GM12875 (cell line): ENCODE results near the gene MRPL19.
"Not testable (repeated sequence)": the region's sequence is repeated elsewhere in the genome, so short reads cannot be mapped to it uniquely, and the experiment has no call there.

Source experiments
- H3K4me3 ChIP-seq: one replicate; pipeline ENCODE4 v1.5.1; 2011; ENCODE audit warnings: low read depth, low read length, control low read depth
- TF ChIP-seq, protein P1 (sequence below): IDR thresholded peaks from 2 replicates; pipeline ENCODE4 v1.5.1; 2011; ENCODE audit warnings: low read depth, mild to moderate bottlenecking, control low read depth, inconsistent platforms, low read length, moderate library complexity, borderline replicate concordance; ENCODE audit not compliant: insufficient read depth

Gene MRPL19

DNA sequence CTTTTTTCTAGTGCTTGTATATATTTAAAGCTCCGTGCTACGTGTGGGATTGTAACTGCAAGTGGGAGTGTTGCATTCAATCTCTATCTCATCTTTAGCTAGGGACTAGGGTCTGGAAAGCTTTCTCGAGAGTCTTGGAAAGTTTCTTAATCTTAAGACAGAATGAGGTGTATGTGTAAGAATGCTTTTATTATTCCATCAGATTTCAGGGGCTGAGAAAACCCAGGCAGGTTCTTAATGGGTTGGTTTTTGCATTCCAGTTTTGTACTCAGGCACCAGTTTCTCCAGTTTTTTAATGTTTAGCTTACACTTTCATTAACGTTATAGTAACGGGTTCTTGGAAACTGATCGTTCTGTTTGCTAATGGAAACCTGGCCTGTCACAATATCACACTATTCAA is 20.3 kb downstream of the MRPL19 start:
- TF ChIP-seq, protein P1, sequence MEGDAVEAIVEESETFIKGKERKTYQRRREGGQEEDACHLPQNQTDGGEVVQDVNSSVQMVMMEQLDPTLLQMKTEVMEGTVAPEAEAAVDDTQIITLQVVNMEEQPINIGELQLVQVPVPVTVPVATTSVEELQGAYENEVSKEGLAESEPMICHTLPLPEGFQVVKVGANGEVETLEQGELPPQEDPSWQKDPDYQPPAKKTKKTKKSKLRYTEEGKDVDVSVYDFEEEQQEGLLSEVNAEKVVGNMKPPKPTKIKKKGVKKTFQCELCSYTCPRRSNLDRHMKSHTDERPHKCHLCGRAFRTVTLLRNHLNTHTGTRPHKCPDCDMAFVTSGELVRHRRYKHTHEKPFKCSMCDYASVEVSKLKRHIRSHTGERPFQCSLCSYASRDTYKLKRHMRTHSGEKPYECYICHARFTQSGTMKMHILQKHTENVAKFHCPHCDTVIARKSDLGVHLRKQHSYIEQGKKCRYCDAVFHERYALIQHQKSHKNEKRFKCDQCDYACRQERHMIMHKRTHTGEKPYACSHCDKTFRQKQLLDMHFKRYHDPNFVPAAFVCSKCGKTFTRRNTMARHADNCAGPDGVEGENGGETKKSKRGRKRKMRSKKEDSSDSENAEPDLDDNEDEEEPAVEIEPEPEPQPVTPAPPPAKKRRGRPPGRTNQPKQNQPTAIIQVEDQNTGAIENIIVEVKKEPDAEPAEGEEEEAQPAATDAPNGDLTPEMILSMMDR, result no peak
- H3K4me3 ChIP-seq, result no peak overlapping the region

DNA sequence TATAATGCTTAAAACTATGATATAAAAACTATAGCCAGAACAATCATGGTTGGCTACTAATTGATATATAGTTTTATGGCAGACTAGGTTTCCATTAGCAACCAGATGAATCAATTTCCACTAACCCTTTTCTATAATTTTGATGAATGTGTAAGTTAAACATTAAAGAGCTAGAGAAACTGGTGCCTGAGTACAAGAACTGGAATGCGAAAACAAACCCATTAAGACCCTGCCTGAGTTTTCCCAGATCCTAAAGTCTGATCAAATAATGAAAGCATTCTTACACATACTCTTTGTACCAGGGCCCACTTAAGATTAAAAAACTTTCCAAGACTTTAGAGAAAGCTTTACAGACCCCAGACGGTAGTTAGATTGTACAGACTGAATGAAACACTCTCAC is 21.3 kb downstream of the MRPL19 start:
- TF ChIP-seq, protein P1, result no peak
- no peak overlapping the region for H3K4me3 ChIP-seq

DNA sequence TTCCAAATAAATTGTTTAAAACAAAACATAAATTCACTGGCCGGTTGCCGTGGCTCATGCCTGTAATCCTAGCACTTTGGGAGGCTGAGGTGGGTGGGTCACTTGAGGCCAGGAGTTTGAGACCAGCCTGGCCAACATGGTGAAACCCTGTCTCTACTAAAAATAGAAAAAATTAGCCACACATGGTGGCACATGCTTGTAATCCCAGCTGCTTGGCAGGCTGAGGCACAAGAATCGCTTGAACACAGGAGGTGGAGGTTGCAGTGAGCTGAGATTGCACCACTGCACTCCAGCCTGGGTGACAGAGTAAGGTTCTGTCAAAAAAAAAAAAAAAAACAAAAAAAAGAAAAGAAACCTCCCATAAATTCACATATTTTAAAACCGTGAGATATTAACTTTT is 28.8 kb downstream of the MRPL19 start:
- H3K4me3 ChIP-seq, result not testable (repeated sequence)

DNA sequence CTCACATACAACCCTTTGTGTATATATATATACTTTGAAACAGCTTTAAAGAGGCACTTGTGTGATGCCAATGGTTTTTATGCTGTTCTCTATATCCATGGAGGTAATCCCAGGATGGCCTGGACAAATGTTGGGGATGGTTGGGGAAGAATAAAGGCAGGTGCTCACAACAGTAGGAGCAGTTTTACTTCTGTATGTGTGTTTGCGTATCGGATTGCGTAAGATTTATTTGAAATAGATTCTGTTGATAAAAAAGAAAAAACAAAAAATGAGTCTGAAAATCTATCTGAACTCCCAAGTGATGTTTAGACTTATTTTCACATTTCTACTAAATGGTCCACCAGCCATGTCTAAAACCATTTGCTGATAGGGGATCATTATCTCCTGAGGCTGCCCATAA is 29.3 kb downstream of the MRPL19 start:
- H3K4me3 ChIP-seq, result no peak overlapping the region
- TF ChIP-seq, protein P1, result no peak

DNA sequence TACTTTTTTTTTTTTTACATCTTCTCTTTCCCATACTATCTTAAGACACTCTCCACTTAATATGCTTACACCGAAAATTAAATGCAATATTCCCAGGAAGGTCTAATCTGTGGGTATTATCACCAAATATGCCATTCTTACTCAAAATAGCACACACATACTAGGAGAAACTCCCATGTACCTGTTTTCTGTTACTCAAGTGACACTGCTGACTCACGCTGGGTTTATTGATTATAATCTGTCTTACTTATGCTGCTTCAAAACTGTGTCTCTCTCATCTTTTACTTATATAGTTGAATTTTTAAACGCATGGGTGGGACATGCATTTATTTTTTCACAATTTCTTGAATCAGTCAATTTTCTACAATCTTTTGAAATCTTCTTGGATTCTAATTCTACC is 29.9 kb downstream of the MRPL19 start:
- TF ChIP-seq, protein P1, result no peak
- H3K4me3 ChIP-seq, result no peak overlapping the region

DNA sequence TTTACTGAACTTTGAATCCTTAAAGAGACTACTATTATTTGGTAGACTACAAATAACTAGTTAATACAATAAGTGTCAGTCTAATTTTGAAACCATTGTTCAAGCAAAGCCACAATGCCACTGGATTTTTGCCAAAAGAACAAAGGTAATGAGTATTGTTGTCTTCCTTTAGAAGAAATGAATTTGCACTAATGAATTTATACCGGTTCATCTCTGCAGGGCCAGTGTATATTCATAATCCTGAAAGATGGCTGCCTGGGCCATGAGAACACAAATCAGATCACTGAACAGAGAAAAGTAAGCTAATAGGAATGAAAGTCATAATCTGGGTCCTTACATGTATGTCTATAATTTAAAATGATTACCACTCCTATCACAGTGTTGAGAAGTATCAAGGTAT is 33.0 kb downstream of the MRPL19 start:
- H3K4me3 ChIP-seq, result no peak overlapping the region
- TF ChIP-seq, protein P1, result no peak

DNA sequence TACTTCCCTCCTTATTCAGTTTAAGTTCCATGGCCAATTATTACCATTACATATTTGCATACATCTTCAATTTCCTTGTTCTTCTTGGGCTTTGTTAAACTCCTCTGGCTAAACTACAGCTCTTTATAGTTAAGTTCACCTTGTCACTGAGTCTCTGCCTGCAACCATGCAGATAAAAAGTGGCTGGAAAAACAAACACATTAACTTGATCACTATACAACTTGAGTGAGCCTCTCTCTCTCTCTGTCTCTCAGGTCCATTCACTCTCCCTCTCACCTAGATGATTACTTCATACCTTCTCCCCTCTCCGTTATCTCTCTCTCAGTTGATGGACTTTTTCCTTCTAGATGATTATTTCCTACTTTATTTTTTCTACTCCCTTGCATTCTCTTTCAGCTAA is 33.8 kb downstream of the MRPL19 start:
- TF ChIP-seq, protein P1, result no peak
- no peak overlapping the region for H3K4me3 ChIP-seq

DNA sequence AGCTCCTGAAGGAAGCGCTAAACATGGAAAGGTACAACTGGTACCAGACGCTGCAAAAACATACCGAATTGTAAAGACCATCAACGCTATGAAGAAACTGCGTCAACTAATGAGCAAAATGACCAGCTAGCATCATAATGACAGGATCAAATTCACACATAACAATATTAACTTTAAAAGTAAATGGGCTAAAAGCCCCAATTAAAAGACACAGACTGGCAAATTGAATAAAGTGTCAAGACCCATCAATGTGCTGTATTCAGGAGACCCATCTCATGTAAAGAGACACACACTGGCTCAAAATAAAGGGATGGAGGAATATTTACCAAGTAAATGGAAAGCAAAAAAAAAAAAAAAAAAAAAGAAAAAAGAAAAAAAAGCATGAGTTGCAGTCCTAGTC is 36.8 kb downstream of the MRPL19 start:
- not testable (repeated sequence) for H3K4me3 ChIP-seq
